Measurements from ENCODE around the gene C12orf57.

The C12orf57 gene

DNA sequence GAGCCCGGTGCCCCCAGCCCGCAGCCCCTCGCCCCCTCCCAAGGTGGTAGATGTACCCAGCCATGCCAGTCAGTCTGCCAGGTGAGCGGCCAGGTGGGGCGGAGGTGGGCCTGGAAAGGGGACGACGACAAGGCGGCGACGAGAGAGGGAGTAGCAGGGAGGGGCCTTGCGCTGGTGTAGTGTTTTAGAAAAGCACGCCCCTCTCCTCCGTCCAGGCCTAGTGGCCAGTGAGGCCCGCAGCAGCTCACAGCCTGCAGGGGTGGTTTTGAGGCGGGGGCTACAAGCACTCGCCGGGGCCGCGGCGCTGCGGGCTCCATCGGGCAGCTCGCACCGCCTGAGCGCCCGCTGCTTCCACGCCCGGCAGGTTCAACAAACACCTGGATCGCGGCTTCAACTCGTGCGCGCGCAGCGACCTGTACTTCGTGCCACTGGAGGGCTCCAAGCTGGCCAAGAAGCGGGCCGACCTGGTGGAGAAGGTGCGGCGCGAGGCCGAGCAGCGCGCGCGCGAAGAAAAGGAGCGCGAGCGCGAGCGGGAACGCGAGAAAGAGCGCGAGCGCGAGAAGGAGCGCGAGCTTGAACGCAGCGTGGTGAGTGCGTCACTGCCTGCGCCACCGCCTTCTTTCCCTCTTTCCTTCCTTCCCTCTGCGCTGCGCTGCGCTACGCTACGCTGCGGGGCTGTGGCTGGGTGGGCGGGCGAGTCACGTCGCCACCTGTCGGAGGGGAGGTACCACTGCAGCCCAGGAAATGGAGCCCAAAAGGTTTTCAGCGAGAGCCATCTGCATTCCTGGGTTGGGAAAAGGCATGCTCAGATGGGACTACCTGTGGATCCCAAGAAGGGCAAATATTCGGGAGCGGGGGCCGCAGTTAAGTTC lies 6.1 kb upstream of the C12orf57 start:
- peak; percentile 85 to 87 for DNase-seq (ENCODE audit: low read depth in 2 of 2)

DNA sequence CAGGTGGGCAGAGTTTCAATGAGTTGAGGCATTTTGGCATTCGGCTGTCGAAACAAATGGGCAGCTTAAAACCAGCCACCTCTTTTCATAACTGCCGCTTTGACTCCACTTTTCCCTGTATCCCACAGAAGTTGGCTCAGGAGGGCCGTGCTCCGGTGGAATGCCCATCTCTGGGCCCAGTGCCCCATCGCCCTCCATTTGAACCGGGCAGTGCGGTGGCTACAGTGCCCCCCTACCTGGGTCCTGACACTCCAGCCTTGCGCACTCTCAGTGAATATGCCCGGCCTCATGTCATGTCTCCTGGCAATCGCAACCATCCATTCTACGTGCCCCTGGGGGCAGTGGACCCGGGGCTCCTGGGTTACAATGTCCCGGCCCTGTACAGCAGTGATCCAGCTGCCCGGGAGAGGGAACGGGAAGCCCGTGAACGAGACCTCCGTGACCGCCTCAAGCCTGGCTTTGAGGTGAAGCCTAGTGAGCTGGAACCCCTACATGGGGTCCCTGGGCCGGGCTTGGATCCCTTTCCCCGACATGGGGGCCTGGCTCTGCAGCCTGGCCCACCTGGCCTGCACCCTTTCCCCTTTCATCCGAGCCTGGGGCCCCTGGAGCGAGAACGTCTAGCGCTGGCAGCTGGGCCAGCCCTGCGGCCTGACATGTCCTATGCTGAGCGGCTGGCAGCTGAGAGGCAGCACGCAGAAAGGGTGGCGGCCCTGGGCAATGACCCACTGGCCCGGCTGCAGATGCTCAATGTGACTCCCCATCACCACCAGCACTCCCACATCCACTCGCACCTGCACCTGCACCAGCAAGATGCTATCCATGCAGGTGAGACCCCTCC lies 5.2 kb upstream of the C12orf57 start:
- DNase-seq (ENCODE audit: low read depth in 2 of 2), result no peak

DNA sequence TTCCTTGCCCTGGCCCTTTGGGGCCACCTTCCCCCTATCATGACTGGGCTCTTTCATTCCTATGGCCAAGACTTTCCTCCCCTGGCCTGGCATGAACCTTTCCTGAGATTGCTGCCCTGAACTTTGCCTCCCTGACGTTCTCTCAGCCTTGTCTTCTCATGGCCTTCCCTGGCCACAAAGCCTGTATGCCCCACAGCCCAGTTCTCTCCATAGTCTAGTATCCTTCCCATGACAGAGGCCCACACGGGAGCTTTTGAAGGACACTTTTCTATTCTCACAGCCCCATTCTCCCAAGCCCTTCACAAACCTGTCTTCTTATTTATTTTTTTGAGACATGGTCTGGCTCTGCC lies 4.7 kb upstream of the C12orf57 start:
- no peak for DNase-seq (ENCODE audit: low read depth in 2 of 2)

- no peak for DNase-seq (ENCODE audit: low read depth in 2 of 2)
These were observed 2.6 kb upstream of the C12orf57 start for GRCh38 chr12:6941267-6941666.

- no peak for DNase-seq (ENCODE audit: low read depth in 2 of 2)
These were observed 2.0 kb upstream of the C12orf57 start for GRCh38 chr12:6941782-6942181.

- no peak for DNase-seq (ENCODE audit: low read depth in 2 of 2)
These were observed 1.5 kb upstream of the C12orf57 start for GRCh38 chr12:6942331-6942665.

DNA sequence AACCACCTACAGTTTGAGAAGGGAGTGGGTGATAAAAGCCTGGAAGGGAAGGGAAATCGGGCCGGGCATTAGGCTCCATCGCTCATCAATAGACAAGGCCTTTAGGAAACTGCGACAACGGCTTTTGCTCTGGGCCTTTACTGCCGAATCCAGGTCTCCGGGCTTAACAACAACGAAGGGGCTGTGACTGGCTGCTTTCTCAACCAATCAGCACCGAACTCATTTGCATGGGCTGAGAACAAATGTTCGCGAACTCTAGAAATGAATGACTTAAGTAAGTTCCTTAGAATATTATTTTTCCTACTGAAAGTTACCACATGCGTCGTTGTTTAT lies 467 bp upstream of the C12orf57 start:
- no peak for DNase-seq (ENCODE audit: low read depth in 2 of 2)

GRCh38 chr12:6944381-6945186 lies 762 bp downstream of the C12orf57 start:
- DNase-seq (ENCODE audit: low read depth in 2 of 2), result peak; percentile 67 to 74

- no peak for DNase-seq (ENCODE audit: low read depth in 2 of 2)
These were observed 1.8 kb downstream of the C12orf57 start for GRCh38 chr12:6945613-6946012.

DNA sequence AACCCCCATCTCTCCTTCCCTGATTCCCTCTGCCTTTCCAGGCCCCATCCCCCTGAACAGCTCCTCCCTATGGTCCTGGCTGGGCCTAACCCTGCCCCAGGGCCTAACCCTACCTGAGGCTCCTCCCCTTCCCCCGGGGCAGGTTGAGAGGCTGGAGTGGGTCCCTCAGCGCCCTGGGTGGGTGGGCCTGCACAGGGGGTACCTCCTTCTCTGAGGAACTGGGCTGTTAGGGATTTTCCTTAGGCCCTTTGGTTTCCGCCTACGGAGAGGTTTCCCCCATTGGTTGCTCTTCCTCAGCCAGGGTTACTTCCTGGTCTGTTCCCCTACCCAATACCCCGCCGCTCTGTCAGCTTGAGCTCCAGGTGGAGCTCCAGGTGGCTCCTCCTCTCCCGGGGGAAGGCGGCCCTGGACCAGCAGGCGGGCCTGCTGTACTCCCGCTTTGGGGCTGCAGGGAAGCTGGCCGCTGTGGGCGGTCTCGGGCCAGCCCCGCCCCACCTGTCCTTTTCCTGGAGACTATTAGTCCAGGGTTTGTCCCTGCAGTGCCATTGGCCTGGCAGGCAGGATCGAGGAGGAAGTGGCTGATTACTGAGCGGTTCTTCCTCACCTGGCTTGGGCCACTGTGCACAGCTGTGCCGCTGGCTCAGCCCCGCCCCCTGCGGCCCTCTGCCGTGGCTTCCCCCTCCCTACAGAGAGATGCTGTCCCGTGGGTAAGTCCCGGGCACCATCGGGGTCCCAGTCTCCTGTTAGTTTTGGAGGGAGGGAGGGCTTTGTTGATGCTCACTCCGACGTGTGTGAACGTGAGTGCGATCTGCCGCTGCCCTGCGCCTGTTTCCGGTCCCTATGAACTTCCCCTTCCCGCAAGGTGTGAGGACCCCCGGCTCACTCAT lies 2.5 kb downstream of the C12orf57 start:
- DNase-seq (ENCODE audit: low read depth in 2 of 2), result no peak

- DNase-seq (ENCODE audit: low read depth in 2 of 2), result no peak
These were observed 3.1 kb downstream of the C12orf57 start for GRCh38 chr12:6946920-6947374.

DNA sequence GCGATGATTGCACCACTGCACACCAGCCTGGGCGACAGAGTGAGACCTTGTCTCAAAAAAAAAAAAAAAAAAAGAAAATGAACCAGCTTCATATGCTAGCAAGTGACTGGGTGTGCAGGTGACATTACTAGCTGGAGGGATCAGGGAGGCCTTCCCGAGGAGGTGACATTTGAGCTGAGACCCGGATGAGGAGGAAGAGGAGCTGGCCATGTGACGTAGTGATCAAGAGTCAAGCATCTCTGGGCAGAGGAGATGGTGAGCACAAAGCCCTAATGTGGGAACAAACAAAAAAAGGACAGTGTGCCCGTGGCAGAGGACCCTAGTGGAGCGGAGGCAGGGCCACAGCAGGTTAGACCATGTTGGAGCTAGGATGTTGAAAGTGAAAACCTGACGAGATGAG lies 3.8 kb downstream of the C12orf57 start:
- no peak for DNase-seq (ENCODE audit: low read depth in 2 of 2)

GRCh38 chr12:6948873-6949594 lies 5.2 kb downstream of the C12orf57 start:
- no peak for DNase-seq (ENCODE audit: low read depth in 2 of 2)

DNA sequence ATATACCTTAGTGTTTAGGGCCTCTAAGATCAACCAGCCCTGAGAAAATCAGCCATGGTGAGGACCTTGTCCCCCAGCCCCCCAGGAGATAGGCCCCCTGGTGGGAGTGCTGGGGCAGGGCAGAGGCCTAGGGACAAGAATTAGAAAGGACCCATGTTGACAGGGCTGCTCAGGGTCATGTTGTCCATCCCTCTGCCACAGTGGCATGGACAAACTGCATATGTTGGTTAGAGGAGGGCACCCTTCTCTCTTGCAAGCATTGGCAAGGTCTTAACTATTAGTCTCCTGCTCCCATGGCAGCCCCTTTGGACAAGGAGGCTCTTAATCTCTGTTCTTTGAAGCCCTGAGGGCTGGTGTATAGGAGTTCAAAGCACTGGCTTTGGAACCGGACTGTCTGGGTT lies 6.6 kb downstream of the C12orf57 start:
- no peak for DNase-seq (ENCODE audit: low read depth in 2 of 2)

- DNase-seq (ENCODE audit: low read depth in 2 of 2), result peak; percentile 62 to 67
These were observed 7.2 kb downstream of the C12orf57 start, which contains the start of gene PTPN6 for GRCh38 chr12:6950811-6951540. Gene PTPN6 (plus strand): TSS chr12:6951356. CDS start chr12:6951513, 157 bp downstream.

- no peak for DNase-seq (ENCODE audit: low read depth in 2 of 2)
These were observed 7.8 kb downstream of the C12orf57 start for GRCh38 chr12:6951551-6952120.

GRCh38 chr12:6952121-6952862 lies 8.5 kb downstream of the C12orf57 start:
- DNase-seq (ENCODE audit: low read depth in 2 of 2), result no peak

GRCh38 chr12:6952863-6953441 lies 9.1 kb downstream of the C12orf57 start:
- DNase-seq (ENCODE audit: low read depth in 2 of 2), result no peak

All from stimulated activated CD8-positive, alpha-beta memory T cell treated with anti-CD3 and anti-CD28 coated beads, Interleukin-15, amount 100 ng/mL, for 4 hours (primary cell).